ENCODE measurements around the gene SSR3. TPM values are rescaled to one million over a fixed set of nuclear protein-coding genes. Genes with fewer than 3 reads are reported as not detected.

SSR3 gene
- total RNA-seq = 376 to 395 TPM (median 377 TPM) in 3 replicates
- long read RNA-seq, transcript SSR3-204 (4 exons, 873 nt) = minor isoform, 5 of 337 reads
- long read RNA-seq, transcript SSR3-201 (5 exons, 3,716 nt) = major isoform, 305 of 337 reads
- long read RNA-seq, partial matches to known transcripts = 0 of 337 reads
- long read RNA-seq, other reads (novel, unspliced or antisense) = 26 of 337 reads

GRCh38 chr3:156554842-156555687 lies at the start of gene SSR3:
Gene SSR3, minus strand, starts transcription at chr3:156555117. Its CDS starts 28 bp downstream, at chr3:156555089.
- Mint-ChIP-seq H3K4me3 (ENCODE audit: unreplicated experiment) (peak within 1 kb of the TSS; percentile 96), H3K27me3 (ENCODE audit: low read depth) (no peaks in the 10 kb centered on the region), H3K4me1 (ENCODE audit: low read depth) (peaks cover 41% of the 10 kb centered on the region), H3K36me3 (ENCODE audit: low read depth) (peaks cover 21% of the 10 kb centered on the region), H3K9me3 (ENCODE audit: low read depth) (no peaks in the 10 kb centered on the region), H3K27ac (ENCODE audit: unreplicated experiment) (peak within 1 kb of the TSS; percentile 99)
- TF ChIP-seq CTCF (IDR thresholded peaks at IDR 0.05) = peak; percentile 25
- peak; percentile 100 for DNase-seq (ENCODE audit: low spot score)

- no peak overlapping the region for H3K27ac Mint-ChIP-seq (ENCODE audit: unreplicated experiment)
Measured at GRCh38 chr3:156604064-156604641, 49.2 kb upstream of the SSR3 start.

GRCh38 chr3:156603379-156604017 lies 48.6 kb upstream of the SSR3 start:
- no peak for TF ChIP-seq CTCF (IDR thresholded peaks at IDR 0.05)
- H3K36me3 Mint-ChIP-seq (ENCODE audit: low read depth) = no peaks in the 10 kb centered on the region
- H3K4me3 Mint-ChIP-seq (ENCODE audit: unreplicated experiment) = no peak overlapping the region
- no peak for DNase-seq (ENCODE audit: low spot score)
- peak overlapping the region; percentile 65 for H3K27ac Mint-ChIP-seq (ENCODE audit: unreplicated experiment)
- no peaks in the 10 kb centered on the region for H3K9me3 Mint-ChIP-seq (ENCODE audit: low read depth)
- no peaks in the 10 kb centered on the region for H3K27me3 Mint-ChIP-seq (ENCODE audit: low read depth)
- H3K4me1 Mint-ChIP-seq (ENCODE audit: low read depth) = peaks cover 39% of the 10 kb centered on the region

More at GRCh38 chr3:156604064-156604641, 49.2 kb upstream of the SSR3 start:
- TF ChIP-seq CTCF (IDR thresholded peaks at IDR 0.05) = no peak
- DNase-seq (ENCODE audit: low spot score) = no peak
- H3K36me3 Mint-ChIP-seq (ENCODE audit: low read depth) = no peaks in the 10 kb centered on the region
- H3K27me3 Mint-ChIP-seq (ENCODE audit: low read depth) = no peaks in the 10 kb centered on the region
- no peaks in the 10 kb centered on the region for H3K9me3 Mint-ChIP-seq (ENCODE audit: low read depth)
- peaks cover 39% of the 10 kb centered on the region for H3K4me1 Mint-ChIP-seq (ENCODE audit: low read depth)
- no peak overlapping the region for H3K4me3 Mint-ChIP-seq (ENCODE audit: unreplicated experiment)

- no peaks in the 10 kb centered on the region for H3K27me3 Mint-ChIP-seq (ENCODE audit: low read depth)
- DNase-seq (ENCODE audit: low spot score) = no peak
- H3K36me3 Mint-ChIP-seq (ENCODE audit: low read depth) = no peaks in the 10 kb centered on the region
- TF ChIP-seq CTCF (IDR thresholded peaks at IDR 0.05) = no peak
- H3K9me3 Mint-ChIP-seq (ENCODE audit: low read depth) = no peaks in the 10 kb centered on the region
- no peak overlapping the region for H3K4me3 Mint-ChIP-seq (ENCODE audit: unreplicated experiment)
- peaks cover 39% of the 10 kb centered on the region for H3K4me1 Mint-ChIP-seq (ENCODE audit: low read depth)
- peak overlapping the region; percentile 60 for H3K27ac Mint-ChIP-seq (ENCODE audit: unreplicated experiment)
Measured at GRCh38 chr3:156602424-156602823, 47.5 kb upstream of the SSR3 start.

GRCh38 chr3:156601497-156601896 lies 46.6 kb upstream of the SSR3 start:
- Mint-ChIP-seq H3K9me3 (ENCODE audit: low read depth) (no peaks in the 10 kb centered on the region), H3K27ac (ENCODE audit: unreplicated experiment) (no peak overlapping the region), H3K27me3 (ENCODE audit: low read depth) (no peaks in the 10 kb centered on the region), H3K36me3 (ENCODE audit: low read depth) (no peaks in the 10 kb centered on the region), H3K4me1 (ENCODE audit: low read depth) (peaks cover 35% of the 10 kb centered on the region), H3K4me3 (ENCODE audit: unreplicated experiment) (no peak overlapping the region)
- DNase-seq (ENCODE audit: low spot score) = no peak
- TF ChIP-seq CTCF (IDR thresholded peaks at IDR 0.05) = no peak

Measured in chondrocyte (in vitro differentiated cells).